ENCODE measurements around the gene FRY. TPM values are rescaled to one million over a fixed set of nuclear protein-coding genes. Genes with fewer than 3 reads are reported as not detected.

FRY gene
- total and polyA plus RNA-seq, 10 of the 15 experiments (the other 5 are each of a cell fraction or from before 2014, with no cell fraction given) = 0.18 to 1.4 (median 0.30) TPM

- TF ChIP-seq ATF2 (IDR thresholded peaks at IDR 0.05; ENCODE audit: low read length) (no peak), YBX1 (IDR thresholded peaks at IDR 0.05) (no peak), NR2C2 (IDR thresholded peaks at IDR 0.05; ENCODE audit: borderline replicate concordance, control insufficient read depth, insufficient read length, low read depth) (no peak)
Measured at GRCh38 chr13:32150794-32151193, 119.2 kb downstream of the FRY start (continued).

- DNase-seq (ENCODE audit: low read depth, low spot score) (no peak), FAIRE-seq (no peak), ATAC-seq (no peak)
- 58% methylated on average over 5 of the region's 5 CpGs for WGBS (ENCODE audit: insufficient coverage, insufficient replicate concordance, low lambda C conversion rate, missing lambda C conversion rate)
- no peak for TF ChIP-seq CEBPZ (IDR thresholded peaks at IDR 0.05; ENCODE audit: low read depth, low read length)
- TF ChIP-seq NFYB (IDR thresholded peaks at IDR 0.05; ENCODE audit: insufficient read depth, low read depth, low read length) = no peak
- no peak for TF ChIP-seq E2F4 (IDR thresholded peaks at IDR 0.05; ENCODE audit: low read depth, low read length)
- no peak for TF ChIP-seq EZH2 (IDR thresholded peaks at IDR 0.05; ENCODE audit: borderline replicate concordance, control insufficient read depth, low read depth, low read length)
- TF ChIP-seq FOXM1 (IDR thresholded peaks at IDR 0.05; ENCODE audit: low read depth, low read length) = no peak
- Histone ChIP-seq H3K9ac (ENCODE audit: control insufficient read depth, insufficient read depth, low read length) (no peak overlapping the region), H3K79me2 (ENCODE audit: control insufficient read depth, insufficient read depth, low read length) (no peaks in the 10 kb centered on the region), H3K4me2 (ENCODE audit: control insufficient read depth, insufficient read depth) (no peak overlapping the region), H2AFZ (ENCODE audit: control insufficient read depth, low read depth, low read length) (no peak overlapping the region), H3K4me3 (no peak overlapping the region), H3K4me1 (ENCODE audit: control insufficient read depth, insufficient read depth, low read length) (no peaks in the 10 kb centered on the region), H3K27me3 (replicated peaks in 1 of 2; ENCODE audit: control insufficient read depth in 2 of 2, insufficient read depth in 2 of 2, low read length in 1 of 2) (no peaks in the 10 kb centered on the region), H3K27ac (ENCODE audit: control insufficient read depth, insufficient read depth) (no peak overlapping the region), H3K9me3 (replicated peaks; ENCODE audit: control insufficient read depth, insufficient read depth, low read length) (no peaks in the 10 kb centered on the region), H3K36me3 (ENCODE audit: control insufficient read depth in 2 of 2, insufficient read depth in 2 of 2, low read length in 1 of 2) (no peaks in the 10 kb centered on the region), H4K20me1 (ENCODE audit: control insufficient read depth, insufficient read depth) (no peaks in the 10 kb centered on the region)
- ChIA-PET POLR2A (no interaction called here), CTCF (interaction anchor here (1.0 kb wide), 1 partner anchor 13 kb away, joined by 3 read pairs; no protein-coding TSS in a partner anchor), SMC1A (ENCODE audit: uncharacterized antibody, unreplicated experiment) (no interaction called here), RAD21 (ENCODE audit: unreplicated experiment) (no interaction called here)
- BruUV-seq (replicated peaks) = no TSS peak
- intact Hi-C loops (cut with micrococcal nuclease; ENCODE audit: unreplicated experiment) = no loop called here
- in situ Hi-C loops (cut with MboI) = no loop called here
Measured at GRCh38 chr13:32151240-32151639, 119.7 kb downstream of the FRY start.
